Muscle of leg (tissue), 9 donors: ENCODE measurements around the gene ZWILCH. TPM values are rescaled to one million over a fixed set of nuclear protein-coding genes. Genes with fewer than 3 reads are reported as not detected.

Source experiments
- polyA plus RNA-seq, 8 donors: library from polyadenylated mRNA; unstranded; fragments of 120-200 nt; gene quantifications; one replicate each; pipeline versions ENCODE4 v1.2.1 to v1.2.3, GENCODE V29; 2013; ENCODE audit warnings: inconsistent platforms in 1 of 8, low replicate concordance in 1 of 8; ENCODE audit not compliant: insufficient read length in 8 of 8, insufficient read depth in 1 of 8
- total RNA-seq: library from RNA; stranded (reverse); fragments of 120-200 nt; gene quantifications from one replicate; pipeline ENCODE4 v1.2.4, GENCODE V29; 2013

ZWILCH gene
- total and polyA plus RNA-seq, 9 donors = 12.4 to 20.9 (median 16.2) TPM

Other genes with a start within 250 kb of the ZWILCH start
- gene DIS3L, start 211.8 kb upstream of the ZWILCH start, total RNA-seq = 33.1 TPM
- 10 to 100 TPM; 21.5 to 32.7 (median 29.8) TPM for gene DIS3L, start 211.8 kb upstream of the ZWILCH start, polyA plus RNA-seq
- gene TIPIN, start 148.6 kb upstream of the ZWILCH start, total RNA-seq = 12.7 TPM
- 10 to 100 TPM in 4 of 8 donors, 1 to 10 TPM in 4; 9.1 to 12.5 (median 10.4) TPM for gene TIPIN, start 148.6 kb upstream of the ZWILCH start, polyA plus RNA-seq
- 50.4 TPM for gene MAP2K1, start 118.4 kb upstream of the ZWILCH start, total RNA-seq
- 100 to 1,000 TPM in 7 of 8 donors, 10 to 100 TPM in 1; 98.7 to 138 (median 120) TPM for gene MAP2K1, start 118.4 kb upstream of the ZWILCH start, polyA plus RNA-seq
- gene SNAPC5, start 7.6 kb upstream of the ZWILCH start, total RNA-seq = 37.7 TPM
- gene SNAPC5, start 7.6 kb upstream of the ZWILCH start, polyA plus RNA-seq = 10 to 100 TPM; 33.6 to 45.2 (median 40.4) TPM
- gene RPL4, start 471 bp upstream of the ZWILCH start, total RNA-seq = 8,508 TPM
- 1,000 to 10,000 TPM; 5,514 to 7,163 (median 6,163) TPM for gene RPL4, start 471 bp upstream of the ZWILCH start, polyA plus RNA-seq
- not detected for gene LCTL, start 60.7 kb downstream of the ZWILCH start, total RNA-seq
- under 1 TPM; 0.10 to 0.39 (median 0.22) TPM for gene LCTL, start 60.7 kb downstream of the ZWILCH start, polyA plus RNA-seq
- gene SMAD6, start 196.9 kb downstream of the ZWILCH start, total RNA-seq = 5.4 TPM
- 1 to 10 TPM; 2.3 to 8.3 (median 5.8) TPM for gene SMAD6, start 196.9 kb downstream of the ZWILCH start, polyA plus RNA-seq